GM18909 (cell line): ENCODE results near the gene AHI1.
"Not testable (repeated sequence)": the region's sequence is repeated elsewhere in the genome, so short reads cannot be mapped to it uniquely, and the experiment has no call there.

Experiments used
- ATAC-seq: cut with Tn5 transposase; IDR thresholded peaks from one replicate; pipeline ENCODE4 v1.9.1; 2021; ENCODE audit warnings: mild to moderate bottlenecking; ENCODE audit not compliant: unreplicated experiment, poor library complexity

Gene AHI1

DNA sequence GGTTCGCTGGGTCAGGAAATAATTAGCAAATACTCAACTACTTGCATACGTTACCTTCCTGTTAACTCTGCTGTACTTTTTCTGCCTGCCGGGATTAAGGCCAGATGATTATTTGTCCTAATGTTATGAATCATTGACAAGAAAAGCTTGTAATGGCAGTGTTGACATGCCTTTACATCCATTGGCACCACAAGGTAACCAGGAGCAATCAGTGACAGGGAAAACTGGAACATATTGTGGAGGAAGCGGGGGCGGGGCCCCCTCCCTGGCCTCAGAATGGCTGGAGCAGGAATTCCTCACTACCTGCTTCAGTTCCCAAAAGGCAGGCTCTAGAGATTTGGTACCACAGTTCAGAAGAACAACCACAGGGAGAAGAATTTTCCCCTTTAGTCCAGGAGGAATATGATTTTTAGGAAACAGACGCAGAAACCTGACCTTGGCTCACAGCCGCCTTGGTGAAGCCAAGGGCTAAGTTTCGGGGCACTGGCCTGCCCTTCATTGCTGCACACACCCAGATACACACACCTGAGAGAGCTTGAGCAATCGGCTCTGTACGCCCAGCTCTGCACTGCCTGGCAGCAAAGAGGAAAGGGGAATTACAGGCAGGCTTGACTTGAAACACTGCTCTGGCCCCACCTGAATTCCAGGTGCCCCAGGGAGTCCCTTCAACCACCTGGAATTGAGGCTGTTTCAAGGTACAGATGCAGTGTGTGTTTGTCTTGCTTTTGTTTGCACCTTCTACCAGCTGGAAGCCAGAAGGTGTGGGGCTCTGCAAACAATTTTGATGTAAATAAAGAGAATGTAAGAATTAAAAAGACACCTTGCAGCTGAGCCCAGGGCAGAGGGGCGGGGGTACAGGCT, 226.6 kb downstream of the AHI1 start:
- ATAC-seq: no peak

DNA sequence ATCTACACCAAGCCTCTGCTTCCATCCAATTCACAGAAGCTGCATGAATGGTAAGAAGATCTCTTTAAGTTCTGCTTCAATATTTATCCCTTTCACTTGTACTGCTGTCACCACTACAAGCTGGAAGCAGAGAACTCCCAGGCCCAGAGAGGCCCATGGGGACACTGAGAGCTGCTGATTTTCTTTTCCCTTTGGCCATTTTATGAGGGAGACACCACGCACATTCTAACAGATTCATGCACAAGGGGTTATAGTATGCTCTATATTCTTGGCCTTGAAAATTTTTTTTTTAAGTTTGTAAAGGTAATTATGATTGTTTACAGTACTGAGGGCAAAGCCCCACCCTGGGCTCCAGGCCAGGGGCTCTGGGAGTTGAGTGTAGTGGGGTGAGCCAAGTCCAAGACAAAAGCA, 228.1 kb downstream of the AHI1 start:
- no peak for ATAC-seq

DNA sequence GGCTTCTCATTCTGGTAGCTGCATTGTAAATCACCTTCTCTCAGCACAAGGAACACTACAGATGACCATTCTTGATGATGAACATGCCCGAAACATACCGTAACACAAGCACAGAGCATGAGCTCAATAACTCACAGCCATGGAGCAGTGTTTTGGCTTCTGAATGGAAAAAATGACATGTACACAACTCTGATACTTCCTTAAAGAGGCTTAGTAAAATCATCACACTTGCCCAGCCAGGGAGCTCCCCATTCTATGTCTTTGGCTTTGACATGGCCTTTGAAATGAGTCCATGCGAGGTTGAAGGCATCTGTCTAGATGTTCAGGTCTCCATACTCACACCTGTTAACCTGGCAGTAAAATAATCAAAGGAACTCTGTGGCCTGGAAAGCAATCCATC, 228.8 kb downstream of the AHI1 start:
- no peak for ATAC-seq

DNA sequence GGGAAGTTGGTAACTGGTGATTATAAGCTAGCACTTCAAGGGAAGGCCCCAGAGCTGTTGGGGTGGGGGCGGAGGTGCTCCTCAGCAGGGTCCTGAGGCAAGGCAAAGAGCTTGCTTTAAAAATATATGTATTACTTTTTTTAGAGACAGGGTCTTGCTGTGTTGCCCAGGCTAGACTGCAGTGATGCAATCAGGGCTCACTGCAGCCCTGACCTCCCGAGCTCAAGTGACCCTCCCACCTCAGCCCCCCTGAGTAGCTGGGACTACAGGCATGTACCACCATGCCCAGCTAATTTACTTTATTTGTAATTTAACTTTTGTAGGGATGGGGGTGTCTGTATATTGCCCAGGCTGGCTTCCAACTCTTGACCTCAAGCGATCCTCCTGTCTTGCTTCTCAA, 229.3 kb downstream of the AHI1 start:
- ATAC-seq: no peak

DNA sequence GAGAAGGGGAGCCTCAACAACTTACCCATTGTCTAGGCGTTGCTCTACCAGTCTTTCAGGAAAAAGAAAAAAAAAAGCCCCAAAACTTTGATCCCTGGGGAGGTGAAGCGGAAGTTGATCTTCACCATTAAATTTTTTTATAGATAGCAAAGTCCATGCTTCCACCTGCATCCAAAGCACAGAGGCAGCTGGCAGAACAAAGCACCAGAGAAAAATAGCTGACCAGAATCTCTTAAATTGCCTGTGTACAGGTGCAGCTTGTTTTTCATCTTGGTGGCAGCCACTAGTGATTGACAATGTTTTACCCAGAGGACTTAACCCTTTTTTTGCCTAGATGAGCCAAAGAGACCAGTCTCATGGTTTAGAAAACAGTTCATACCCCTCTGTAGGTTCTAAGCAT, 230.5 kb downstream of the AHI1 start:
- no peak for ATAC-seq

- no peak for ATAC-seq
Observed at GRCh38 chr6:135266675-135267074, 230.9 kb downstream of the AHI1 start.

DNA sequence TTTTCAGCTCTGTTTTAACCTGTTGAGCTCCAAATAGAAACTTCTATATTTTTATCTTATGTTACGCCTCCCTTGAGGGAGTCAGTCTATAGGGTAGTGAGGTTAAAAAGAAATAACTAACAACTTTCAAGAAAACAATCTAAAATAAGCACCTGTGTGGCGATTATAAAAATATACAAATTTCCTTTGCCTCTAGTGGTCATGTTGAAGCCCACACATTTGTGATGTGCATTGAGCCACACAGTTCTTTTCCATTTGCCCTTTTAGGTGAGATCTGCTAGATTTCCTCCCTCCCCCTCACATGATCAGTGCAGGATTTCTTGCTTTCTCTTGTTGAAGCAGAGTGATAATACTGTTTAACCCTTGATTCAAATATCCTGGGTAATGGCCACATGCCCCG, 232.3 kb downstream of the AHI1 start:
- no peak for ATAC-seq

GRCh38 chr6:135261872-135262725, 235.4 kb downstream of the AHI1 start:
- no peak for ATAC-seq

DNA sequence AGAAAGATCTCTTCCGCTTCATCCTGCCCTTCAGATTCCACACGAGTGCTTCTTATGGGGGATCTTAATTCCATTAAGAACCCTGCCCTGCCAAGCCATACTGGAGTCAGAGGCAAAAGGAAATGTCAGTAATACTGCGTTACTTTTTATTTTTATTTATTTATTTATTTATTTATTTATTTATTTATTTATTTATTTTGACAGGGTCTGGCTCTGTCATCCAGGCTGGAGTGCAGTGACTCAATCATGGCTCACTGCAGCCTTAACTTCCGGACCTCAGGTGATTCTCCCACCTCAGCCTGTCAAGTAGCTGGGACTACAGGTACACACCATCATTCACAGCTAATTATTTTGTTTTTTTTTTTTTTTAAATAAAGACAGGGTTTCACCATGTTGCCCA, 236.9 kb downstream of the AHI1 start:
- ATAC-seq: no peak

DNA sequence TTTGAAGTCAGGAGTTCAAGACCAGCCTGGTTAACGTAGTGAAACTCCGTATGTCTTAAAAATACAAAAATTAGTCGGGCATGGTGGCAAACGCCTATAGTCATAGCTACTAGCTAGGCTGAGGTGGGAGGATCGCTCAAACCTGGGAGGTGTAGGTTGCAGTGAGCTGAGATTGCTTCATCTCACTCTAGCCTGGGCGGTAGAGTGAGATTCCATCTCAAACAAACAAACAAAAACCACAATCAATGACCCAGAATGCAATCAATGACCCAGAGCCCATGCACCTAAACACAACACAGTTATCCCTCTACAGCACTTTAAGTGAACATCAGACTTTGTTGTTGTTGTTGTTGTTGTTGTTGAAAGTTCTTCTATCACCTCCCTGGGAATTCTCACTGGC, 238.6 kb downstream of the AHI1 start:
- no peak for ATAC-seq

DNA sequence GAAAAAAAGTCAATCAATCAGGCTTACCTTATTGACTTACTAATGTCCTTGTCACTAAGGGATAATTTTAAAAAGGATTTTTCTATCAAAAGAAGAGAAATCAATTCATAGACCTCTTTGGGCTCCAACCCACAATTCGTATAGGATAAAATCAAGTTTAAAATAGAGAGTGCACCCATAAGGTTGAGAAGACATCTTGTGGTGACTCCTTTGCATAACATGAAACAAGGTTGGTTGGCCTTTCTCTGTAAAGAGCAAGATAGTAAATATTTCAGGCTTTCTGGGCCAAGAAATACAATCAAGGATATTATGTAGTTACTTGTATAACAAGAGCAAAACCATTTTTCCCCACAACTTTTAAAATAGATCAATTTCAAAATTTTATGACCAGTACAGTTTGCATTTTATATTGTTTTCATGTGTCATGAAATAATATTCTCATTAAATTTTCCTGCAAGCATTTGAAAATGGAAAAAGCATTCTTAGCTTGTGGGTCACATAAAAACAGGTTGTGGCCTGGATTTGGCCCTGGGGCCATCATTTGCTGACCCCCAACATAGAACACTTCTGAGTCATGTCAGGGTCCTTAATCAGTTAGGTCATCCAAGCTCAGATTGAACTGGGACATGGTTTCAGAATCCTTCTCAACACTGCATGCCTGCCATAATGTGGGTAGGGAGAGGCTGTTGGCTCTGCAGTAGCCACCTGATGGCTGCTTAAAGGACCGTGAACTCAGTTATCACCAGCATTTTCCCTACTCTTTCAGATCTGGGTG, 239.7 kb downstream of the AHI1 start:
- no peak for ATAC-seq

- ATAC-seq: no peak
Observed at GRCh38 chr6:135256866-135257265, 240.7 kb downstream of the AHI1 start.

DNA sequence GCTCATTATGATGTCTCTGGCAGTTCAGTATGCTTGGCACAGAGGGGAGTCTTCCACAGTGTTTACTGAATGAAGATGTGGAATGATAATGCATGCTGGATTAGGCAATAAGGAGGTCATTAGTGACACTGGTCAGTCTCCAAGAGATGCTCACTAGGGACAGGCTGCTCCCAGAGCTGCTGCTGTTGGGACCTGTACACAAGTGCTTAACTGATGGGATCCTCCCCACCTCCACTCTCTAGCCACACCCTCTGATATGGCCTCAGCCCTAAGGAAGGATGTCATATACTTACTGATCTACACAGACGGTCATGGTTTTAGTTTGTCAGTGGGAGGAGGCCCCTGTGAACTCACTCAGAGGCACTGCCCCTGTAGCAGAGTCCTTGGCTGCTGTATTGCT, 243.1 kb downstream of the AHI1 start:
- ATAC-seq: no peak

DNA sequence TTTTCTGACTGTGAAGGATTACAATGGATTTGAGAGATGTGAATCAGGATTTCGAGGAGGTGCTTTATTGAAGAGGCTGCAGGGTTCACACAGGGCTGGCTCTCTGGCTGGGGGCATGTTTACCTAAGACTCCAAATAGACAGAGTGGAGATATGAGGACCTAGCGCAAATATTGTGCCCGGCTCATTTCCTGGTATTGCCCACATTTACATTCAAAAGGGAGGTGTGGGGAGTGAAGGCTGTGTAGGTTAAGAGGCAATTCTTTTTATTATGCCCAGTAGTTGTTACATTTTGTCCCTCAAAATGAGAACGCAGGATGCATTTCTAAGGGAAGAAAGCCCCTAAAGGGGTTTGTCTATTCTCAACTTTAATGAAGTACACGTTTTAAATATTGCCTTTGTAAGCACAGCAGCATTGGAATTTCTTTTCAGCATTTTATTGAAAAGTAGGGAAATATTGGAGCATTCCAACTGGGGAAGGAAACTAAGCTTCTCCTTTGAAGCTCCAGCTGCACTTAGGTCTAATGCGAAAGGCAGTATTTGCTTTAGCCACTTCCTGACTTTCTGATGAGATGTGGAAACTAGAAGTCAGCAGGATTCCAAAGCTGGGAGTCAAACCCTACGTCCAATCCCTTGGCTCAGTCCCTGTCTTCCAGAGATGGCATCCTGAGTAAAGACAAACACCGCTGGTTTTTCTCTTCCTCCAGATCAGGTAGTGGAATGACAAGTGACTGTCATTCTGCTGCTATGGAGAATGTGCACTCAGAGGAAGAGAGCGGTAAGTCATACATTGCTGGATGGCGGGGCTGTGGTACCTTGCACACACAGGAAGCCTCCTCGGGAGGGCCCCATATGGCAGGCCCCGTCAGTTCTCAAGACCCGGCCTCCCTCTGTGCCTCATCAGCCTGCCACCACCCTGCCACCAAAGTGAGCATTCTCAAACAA, 245.8 kb downstream of the AHI1 start:
- ATAC-seq: no peak

GRCh38 chr6:135250751-135251497, 246.6 kb downstream of the AHI1 start:
- no peak for ATAC-seq

- no peak for ATAC-seq
Observed at GRCh38 chr6:135250234-135250633, 247.3 kb downstream of the AHI1 start.

- not testable (repeated sequence) for ATAC-seq
Observed at GRCh38 chr6:135246412-135247012, 251.0 kb downstream of the AHI1 start.

- ATAC-seq: no peak
Observed at GRCh38 chr6:135244805-135245204, 252.7 kb downstream of the AHI1 start.
